Activated CD8-positive, alpha-beta memory T cell treated with anti-CD3 and anti-CD28 coated beads for 36 hours (primary cell): ENCODE results near the gene CDKN1B. TPM values are rescaled to one million over a fixed set of nuclear protein-coding genes. Genes with fewer than 3 reads are reported as not detected.

ENCODE experiments used
- total RNA-seq, 2 experiments: library from RNA; stranded (reverse); gene quantifications; one replicate each; pipeline ENCODE4 v1.2.3, GENCODE V29; 2021

Gene CDKN1B
- total RNA-seq, 2 experiments from 2014 or later = 33.5 to 33.8 TPM

Other genes with a start within 250 kb of the CDKN1B start
- 10 to 100 TPM; 37.1 to 39.4 TPM for gene DUSP16, start 154.5 kb upstream of the CDKN1B start, total RNA-seq
- gene CREBL2, start 105.5 kb upstream of the CDKN1B start, total RNA-seq = 10 to 100 TPM; 20.2 to 20.5 TPM
- 10 to 100 TPM in 1 of 2 experiments, 1 to 10 TPM in 1; 10.0 to 10.6 TPM for gene GPR19, start 21.2 kb upstream of the CDKN1B start, total RNA-seq
- 1 to 10 TPM; 2.6 to 2.7 TPM for gene APOLD1, start 68.3 kb downstream of the CDKN1B start, total RNA-seq
- 100 to 1,000 TPM; 101 to 103 TPM for gene DDX47, start 96.0 kb downstream of the CDKN1B start, total RNA-seq
- gene GPRC5A, start 174.2 kb downstream of the CDKN1B start, total RNA-seq = not detected
- gene GPRC5D, start 234.8 kb downstream of the CDKN1B start, total RNA-seq = not detected